Right kidney (tissue), 1 donor: ENCODE data around the gene NDUFAF3.
"Not testable (repeated sequence)": the region's sequence is repeated elsewhere in the genome, so short reads cannot be mapped to it uniquely, and the experiment has no call there.

Experiments
- DNase-seq: peaks from one replicate; pipeline ENCODE4 v3.0.0-alpha.2; 2016

Gene NDUFAF3

GRCh38 chr3:48997714-48998637, 23.9 kb upstream of the NDUFAF3 start:
- DNase-seq = no peak

- no peak for DNase-seq
These were observed 22.6 kb upstream of the NDUFAF3 start for GRCh38 chr3:48999085-48999858.

GRCh38 chr3:49001155-49001554, 20.8 kb upstream of the NDUFAF3 start:
- DNase-seq = no peak

- DNase-seq = no peak
These were observed 17.3 kb upstream of the NDUFAF3 start for GRCh38 chr3:49004352-49005302.

- no peak for DNase-seq
These were observed 16.6 kb upstream of the NDUFAF3 start for GRCh38 chr3:49005303-49005680.

GRCh38 chr3:49005998-49006397, 15.9 kb upstream of the NDUFAF3 start:
- DNase-seq = no peak

- DNase-seq = peak; percentile 50
These were observed 15.4 kb upstream of the NDUFAF3 start for GRCh38 chr3:49006408-49007067.

GRCh38 chr3:49007068-49007770, 14.7 kb upstream of the NDUFAF3 start, which contains the start of gene WDR6:
TSS of gene WDR6 (plus strand) at chr3:49007391. CDS start at chr3:49007432, 41 bp downstream.
- peak; percentile 95 for DNase-seq

- DNase-seq = no peak
These were observed 14.0 kb upstream of the NDUFAF3 start for GRCh38 chr3:49007771-49008528.

GRCh38 chr3:49008627-49009026, 13.3 kb upstream of the NDUFAF3 start:
- not testable (repeated sequence) for DNase-seq

GRCh38 chr3:49009396-49009795, 12.5 kb upstream of the NDUFAF3 start:
- no peak for DNase-seq

GRCh38 chr3:49012441-49013017, 9.4 kb upstream of the NDUFAF3 start:
- no peak for DNase-seq

- no peak for DNase-seq
These were observed 8.7 kb upstream of the NDUFAF3 start for GRCh38 chr3:49013113-49013737.

GRCh38 chr3:49013738-49014660, 7.9 kb upstream of the NDUFAF3 start:
- DNase-seq = no peak

GRCh38 chr3:49015072-49015471, 6.8 kb upstream of the NDUFAF3 start:
- DNase-seq = no peak

- DNase-seq = no peak
These were observed 6.2 kb upstream of the NDUFAF3 start for GRCh38 chr3:49015765-49016164.

GRCh38 chr3:49016414-49017228, 5.3 kb upstream of the NDUFAF3 start:
- DNase-seq = no peak
